GM12891 (cell line): ENCODE measurements around the gene INO80.

Experiments used
- POLR2A ChIP-seq: IDR thresholded peaks from 2 replicates; pipeline ENCODE4 v1.6.1; 2011; ENCODE audit warnings: low read depth, low read length, control low read depth
- POLR2AphosphoS5 ChIP-seq: IDR thresholded peaks from 2 replicates; pipeline ENCODE4 v1.6.1; 2011; ENCODE audit warnings: low read depth, low read length, control low read depth

DNA sequence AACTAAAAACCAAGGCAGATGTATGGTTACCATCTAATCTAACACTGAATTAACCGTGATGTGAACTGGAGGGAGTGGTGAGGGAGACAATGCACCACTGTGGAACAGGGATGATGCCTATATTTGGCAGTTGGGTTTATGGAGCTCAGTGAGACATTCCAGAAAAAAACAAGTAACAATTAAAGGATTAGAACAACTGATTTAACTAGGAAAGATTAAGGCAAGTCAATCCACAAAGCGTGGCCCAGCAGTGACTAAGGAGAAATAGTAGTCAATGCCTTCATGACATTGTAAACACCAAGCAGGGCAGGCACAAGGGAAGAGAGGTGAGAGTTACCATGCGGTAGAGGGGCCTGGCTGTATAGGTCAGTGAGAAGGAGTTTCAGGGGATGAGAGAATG is 124.7 kb downstream of the INO80 start:
- TF ChIP-seq POLR2A = no peak
- no peak for TF ChIP-seq POLR2AphosphoS5
